SK-N-MC (cell line): ENCODE measurements around the gene KAZN.

Experiments
- EZH2 ChIP-seq: fragments of 200-600 bp; sonication (generic); IDR thresholded peaks from one replicate; pipeline ENCODE4 v1.6.1; 2017; ENCODE audit warnings: antibody characterized with exemption
- POLR2AphosphoS5 ChIP-seq: IDR thresholded peaks from 2 replicates; pipeline ENCODE4 v1.6.1; 2012; ENCODE audit warnings: mild to moderate bottlenecking, low read depth, low read length, borderline replicate concordance

DNA sequence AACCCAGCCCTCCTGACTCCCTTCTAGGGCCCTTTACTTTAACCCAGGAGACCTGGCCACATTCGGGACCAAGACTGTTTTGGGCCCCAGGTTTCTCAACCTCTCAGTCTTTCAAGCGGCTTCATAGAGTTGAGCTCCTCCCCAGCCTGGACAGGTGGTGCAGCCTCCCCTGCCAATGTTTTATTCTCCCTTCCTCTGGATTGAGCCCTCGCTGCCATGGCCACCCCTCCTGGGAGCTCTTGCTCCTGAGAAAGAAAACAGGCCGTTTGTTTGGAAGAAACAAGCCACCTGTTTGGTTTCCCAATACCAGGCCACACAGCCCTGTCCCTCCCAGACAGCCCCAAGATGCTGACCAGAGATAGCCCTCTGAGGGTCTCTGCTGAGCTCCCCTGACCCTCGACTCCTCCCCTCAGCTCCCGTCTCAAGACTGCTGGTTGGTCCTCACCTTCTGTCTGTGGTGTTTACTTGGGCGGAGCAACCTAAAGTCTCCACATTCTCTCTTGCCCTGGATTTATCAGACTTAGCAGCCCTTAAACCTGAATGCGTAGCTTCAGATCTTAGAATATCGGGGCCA lies 558.4 kb downstream of the KAZN start:
- TF ChIP-seq POLR2AphosphoS5 (no peak), EZH2 (no peak)
